H9 (cell line): ENCODE data around the gene ZNF846. TPM values are rescaled to one million over a fixed set of nuclear protein-coding genes. Genes with fewer than 3 reads are reported as not detected.

Source experiments
- DNase-seq: peaks from one replicate; pipeline ENCODE4 v3.0.0-alpha.2; 2017
- H2AFZ ChIP-seq: one replicate; pipeline ENCODE4 v1.6.1; 2013; ENCODE audit warnings: mild to moderate bottlenecking, low read length, control low read depth, moderate library complexity
- H2AK5ac ChIP-seq: 2 replicates; pipeline ENCODE4 v1.6.1; 2013; ENCODE audit warnings: low read length, control low read depth, mixed read lengths; ENCODE audit not compliant: insufficient read length
- H2BK120ac ChIP-seq: one replicate; pipeline ENCODE4 v1.6.1; 2013; ENCODE audit warnings: low read depth, mild to moderate bottlenecking, low read length, control low read depth, inconsistent platforms; ENCODE audit not compliant: poor library complexity, severe bottlenecking
- H2BK12ac ChIP-seq: 2 replicates; pipeline ENCODE4 v1.6.1; 2013; ENCODE audit warnings: low read length, control low read depth, mixed read lengths, low read depth; ENCODE audit not compliant: insufficient read length
- H2BK15ac ChIP-seq: 2 replicates; pipeline ENCODE4 v1.6.1; 2013; ENCODE audit warnings: low read depth, low read length, control low read depth
- H2BK20ac ChIP-seq: one replicate; pipeline ENCODE4 v1.6.1; 2013; ENCODE audit warnings: low read depth, mild to moderate bottlenecking, low read length, control low read depth, inconsistent platforms; ENCODE audit not compliant: poor library complexity, severe bottlenecking
- H2BK5ac ChIP-seq: 2 replicates; pipeline ENCODE4 v1.6.1; 2013; ENCODE audit warnings: low read length, control low read depth, mixed read lengths; ENCODE audit not compliant: insufficient read length
- H3K14ac ChIP-seq: 2 replicates; pipeline ENCODE4 v1.6.1; 2013; ENCODE audit warnings: low read length, control low read depth; ENCODE audit not compliant: insufficient read depth
- H3K18ac ChIP-seq: 2 replicates; pipeline ENCODE4 v1.6.1; 2013; ENCODE audit warnings: low read depth, mild to moderate bottlenecking, mixed read lengths, low read length, control low read depth; ENCODE audit not compliant: insufficient read length
- H3K23ac ChIP-seq: 2 replicates; pipeline ENCODE4 v1.6.1; 2013; ENCODE audit warnings: low read length, control low read depth, mixed read lengths, low read depth; ENCODE audit not compliant: insufficient read length
- H3K23me2 ChIP-seq: 2 replicates; pipeline ENCODE4 v1.6.1; 2013; ENCODE audit warnings: low read depth, mild to moderate bottlenecking, mixed read lengths, low read length, control low read depth; ENCODE audit not compliant: insufficient read length, poor library complexity, severe bottlenecking
- H3K27ac ChIP-seq: 2 replicates; pipeline ENCODE4 v1.5.1; 2013; ENCODE audit warnings: low read length, control low read depth, mixed read lengths, low read depth; ENCODE audit not compliant: insufficient read length
- H3K27me3 ChIP-seq: 2 replicates; pipeline ENCODE4 v1.6.1; 2013; ENCODE audit warnings: low read length, control low read depth, inconsistent platforms; ENCODE audit not compliant: insufficient read depth
- H3K4ac ChIP-seq: 2 replicates; pipeline ENCODE4 v1.6.1; 2013; ENCODE audit warnings: low read depth, mild to moderate bottlenecking, control low read depth, inconsistent platforms, low read length, moderate library complexity
- H3K4me1 ChIP-seq: 2 replicates; pipeline ENCODE4 v1.6.1; 2013; ENCODE audit warnings: low read length, control low read depth, inconsistent platforms; ENCODE audit not compliant: insufficient read depth
- H3K4me2 ChIP-seq: 2 replicates; pipeline ENCODE4 v1.6.1; 2013; ENCODE audit warnings: low read length, control low read depth, mixed read lengths; ENCODE audit not compliant: insufficient read length, insufficient read depth
- H3K56ac ChIP-seq: 2 replicates; pipeline ENCODE4 v1.6.1; 2013; ENCODE audit warnings: low read depth, mild to moderate bottlenecking, mixed read lengths, low read length, control low read depth; ENCODE audit not compliant: insufficient read length
- H3K79me1 ChIP-seq: 2 replicates; pipeline ENCODE4 v1.6.1; 2013; ENCODE audit warnings: low read depth, mild to moderate bottlenecking, moderate library complexity, low read length, control low read depth, inconsistent platforms; ENCODE audit not compliant: insufficient read depth, poor library complexity, severe bottlenecking
- H3K79me2 ChIP-seq: 2 replicates; pipeline ENCODE4 v1.6.1; 2013; ENCODE audit warnings: low read length, control low read depth, inconsistent platforms; ENCODE audit not compliant: insufficient read depth
- H3K9ac ChIP-seq: 2 replicates; pipeline ENCODE4 v1.6.1; 2013; ENCODE audit warnings: low read length, control low read depth, mixed read lengths; ENCODE audit not compliant: insufficient read length; ENCODE audit errors: extremely low read depth
- H3K9me3 ChIP-seq: one replicate; pipeline ENCODE4 v1.6.1; 2013; ENCODE audit warnings: low read depth, low read length, inconsistent platforms; ENCODE audit not compliant: control insufficient read depth
- H3T11ph ChIP-seq: one replicate; pipeline ENCODE4 v1.6.1; 2013; ENCODE audit warnings: mild to moderate bottlenecking, low read length, control low read depth, inconsistent platforms
- H4K20me1 ChIP-seq: one replicate; pipeline ENCODE4 v1.6.1; 2013; ENCODE audit not compliant: control insufficient read depth, insufficient read length, insufficient read depth
- H4K5ac ChIP-seq: 2 replicates; pipeline ENCODE4 v1.6.1; 2013; ENCODE audit warnings: low read depth, mild to moderate bottlenecking, mixed read lengths, low read length, control low read depth; ENCODE audit not compliant: insufficient read length
- H4K8ac ChIP-seq: replicated peaks from 2 replicates; pipeline ENCODE4 v1.6.1; 2013; ENCODE audit warnings: low read length, control low read depth, mixed read lengths, low read depth; ENCODE audit not compliant: insufficient read length
- H4K91ac ChIP-seq: 2 replicates; pipeline ENCODE4 v1.6.1; 2013; ENCODE audit warnings: low read depth, mild to moderate bottlenecking, moderate library complexity, mixed read lengths, low read length, control low read depth; ENCODE audit not compliant: insufficient read length
- H3K27ac Mint-ChIP-seq, 3 experiments: 2 replicates in 2 of 3; 3 replicates in 1 of 3; pipeline ENCODE4 v1.8.0; 2020 to 2021; ENCODE audit warnings: mixed read lengths in 3 of 3, mild to moderate bottlenecking in 1 of 3, moderate library complexity in 1 of 3
- H3K27me3 Mint-ChIP-seq: 2 replicates; pipeline ENCODE4 v1.8.0; 2021; ENCODE audit warnings: low read depth, mild to moderate bottlenecking, moderate library complexity, mixed read lengths
- H3K36me3 Mint-ChIP-seq, 3 experiments: 2 replicates in 2 of 3; 3 replicates in 1 of 3; pipeline ENCODE4 v1.8.0; 2020 to 2021; ENCODE audit warnings: low read depth in 3 of 3, mixed read lengths in 3 of 3; ENCODE audit not compliant: insufficient read depth in 1 of 3
- H3K4me1 Mint-ChIP-seq, 2 experiments: 2 replicates each; pipeline ENCODE4 v1.8.0; 2020; ENCODE audit warnings: mixed read lengths in 2 of 2
- H3K4me3 Mint-ChIP-seq, 2 experiments: 2 replicates in 1 of 2; 3 replicates in 1 of 2; pipeline ENCODE4 v1.8.0; 2020 to 2021; ENCODE audit warnings: mild to moderate bottlenecking in 2 of 2, mixed read lengths in 2 of 2, moderate library complexity in 1 of 2
- H3K9me3 Mint-ChIP-seq, 2 experiments: 2 replicates in 1 of 2; 3 replicates in 1 of 2; pipeline ENCODE4 v1.8.0; 2020; ENCODE audit warnings: mild to moderate bottlenecking in 2 of 2, mixed read lengths in 2 of 2, moderate library complexity in 1 of 2
- CTCF ChIP-seq: fragments of 200-600 bp; sonication (generic); conservative IDR thresholded peaks from 3 replicates; pipeline ENCODE4 v1.8.0; 2021; ENCODE audit warnings: antibody characterized with exemption, mild to moderate bottlenecking
- WGBS: extraction: QIAGEN DNeasy Blood & Tissue Kit; methylation state at CpG from one replicate; pipeline ENCODE4 v1.1.7; 2013; ENCODE audit warnings: missing lambda C conversion rate, low lambda C conversion rate, mixed read lengths; ENCODE audit not compliant: insufficient read length; ENCODE audit errors: extremely low coverage; 5-methylcytosine and 5-hydroxymethylcytosine counted together
- total RNA-seq: library from RNA; stranded (reverse); gene quantifications from 2 replicates; pipeline ENCODE4 v1.2.1, GENCODE V29; 2021

The ZNF846 gene
- total RNA-seq, 1 experiment from 2014 or later, result 9.2 TPM

GRCh38 chr19:9808855-9809824, 40.6 kb upstream of the ZNF846 start:
- Histone ChIP-seq H4K5ac (no peak overlapping the region), H3K79me1 (peaks cover 3% of the 10 kb centered on the region), H2BK20ac (no peak overlapping the region), H4K91ac (no peak overlapping the region), H2BK15ac (no peak overlapping the region), H2BK120ac (no peak overlapping the region), H3K4me1 (no peaks in the 10 kb centered on the region), H3K9me3 (no peaks in the 10 kb centered on the region), H3K14ac (no peak overlapping the region), H2BK5ac (no peak overlapping the region), H3K9ac (no peak overlapping the region), H3K27ac (no peak overlapping the region), H3K27me3 (no peaks in the 10 kb centered on the region), H4K8ac (no peak overlapping the region), H3K79me2 (no peaks in the 10 kb centered on the region; the same call in 1 of the 2 replicates), H3K18ac (no peak overlapping the region), H3K56ac (no peak overlapping the region), H2BK12ac (no peak overlapping the region), H3K23me2 (no peaks in the 10 kb centered on the region), H4K20me1 (no peaks in the 10 kb centered on the region), H3K4me2 (no peak overlapping the region), H3K23ac (no peak overlapping the region), H2AFZ (no peak overlapping the region), H2AK5ac (no peak overlapping the region), H3K4ac (no peak overlapping the region), H3T11ph (no peak overlapping the region)
- no CpG with 5 or more reads among the region's 11 CpGs for WGBS
- no peaks in the 10 kb centered on the region for H3K4me1 Mint-ChIP-seq
- no peak for DNase-seq
- H3K9me3 Mint-ChIP-seq, result peaks cover 2% of the 10 kb centered on the region in 2 experiments; a peak in 2 of 5 replicates
- no peaks in the 10 kb centered on the region for H3K27me3 Mint-ChIP-seq
- H3K36me3 Mint-ChIP-seq, result peaks cover 16 to 42% (median 29%) of the 10 kb centered on the region in 3 experiments
- no peak overlapping the region; a peak in 1 of 5 replicates for H3K4me3 Mint-ChIP-seq
- TF ChIP-seq CTCF, result no peak
- H3K27ac Mint-ChIP-seq, result no peak overlapping the region
